Colonic mucosa (tissue), 4 donors: ENCODE results near the gene SLC38A7. TPM values are rescaled to one million over a fixed set of nuclear protein-coding genes. Genes with fewer than 3 reads are reported as not detected.

ENCODE experiments used
- DNase-seq: peaks from one replicate; pipeline ENCODE4 v3.0.0-alpha.2; 2020
- H3K27ac ChIP-seq: fragments of 200-600 bp; one replicate; pipeline ENCODE4 v1.8.0; 2021
- H3K27me3 ChIP-seq: fragments of 200-600 bp; one replicate; pipeline ENCODE4 v1.8.0; 2021
- H3K36me3 ChIP-seq: fragments of 200-600 bp; one replicate; pipeline ENCODE4 v1.8.0; 2021
- H3K4me1 ChIP-seq: fragments of 200-600 bp; one replicate; pipeline ENCODE4 v1.8.0; 2021; ENCODE audit warnings: mild to moderate bottlenecking
- H3K4me3 ChIP-seq: fragments of 200-600 bp; one replicate; pipeline ENCODE4 v1.8.0; 2021
- H3K9ac ChIP-seq, 2 donors: one replicate each; pipeline ENCODE4 v1.7.0; 2013; ENCODE audit warnings: control low read depth in 2 of 2, low read depth in 2 of 2, low read length in 2 of 2
- H3K9me3 ChIP-seq: fragments of 200-600 bp; one replicate; pipeline ENCODE4 v1.8.0; 2021
- intact Hi-C: fragments of 100-400 bp; cut with DNase I; formaldehyde crosslinking; loops from one replicate; pipeline ENCODE4 v1.14.1; 2022
- total RNA-seq, 2 donors: library from RNA; stranded (reverse); fragmentation: NEBNext Ultra II Directional in 1 of 2; extraction: Animal tissue kit (Norgen Biotek cat#: 25700) in 1 of 2; gene quantifications; one replicate each; pipeline ENCODE4 v1.2.1, GENCODE V29; 2021
- TF ChIP-seq, protein P1 (sequence below): fragments of 200-600 bp; IDR thresholded peaks from one replicate; pipeline ENCODE4 v1.8.0; 2022; ENCODE audit warnings: antibody characterized with exemption, mild to moderate bottlenecking
- donor health status: healthy.
- donor health status: DM: no; HTN: no; CAD: no.
- donor health status: DM: no; HTN: no; CAD: no.

The SLC38A7 gene
- total RNA-seq, 2 donors from 2014 or later = 10.8 to 15.5 TPM

DNA sequence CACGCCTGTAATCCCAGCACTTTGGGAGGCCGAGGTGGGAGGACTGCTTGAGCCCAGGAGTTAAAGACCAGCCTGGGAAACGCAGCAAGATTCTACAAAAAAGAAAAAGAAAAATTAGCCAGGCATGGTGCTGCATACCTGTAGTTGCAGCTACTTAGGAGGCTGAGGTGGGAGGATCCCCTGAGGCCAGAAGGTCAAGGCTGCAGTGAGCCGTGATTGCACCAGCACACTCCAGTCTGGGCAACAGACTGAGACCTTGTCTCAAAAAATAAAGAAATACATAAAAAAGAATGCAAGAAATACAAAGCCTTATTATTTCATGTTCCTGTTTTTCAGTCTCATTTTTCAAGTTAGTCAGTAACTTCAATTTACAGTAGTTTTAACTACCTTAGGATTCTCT lies 49.1 kb downstream of the SLC38A7 start:
- Histone ChIP-seq H3K4me3 (no peak overlapping the region), H3K36me3 (no peaks in the 10 kb centered on the region), H3K9ac (no peak overlapping the region), H3K9me3 (no peaks in the 10 kb centered on the region), H3K27me3 (no peaks in the 10 kb centered on the region), H3K27ac (no peak overlapping the region), H3K4me1 (no peaks in the 10 kb centered on the region)
- DNase-seq = no peak
- intact Hi-C loops = no loop called here
- TF ChIP-seq, protein P1, sequence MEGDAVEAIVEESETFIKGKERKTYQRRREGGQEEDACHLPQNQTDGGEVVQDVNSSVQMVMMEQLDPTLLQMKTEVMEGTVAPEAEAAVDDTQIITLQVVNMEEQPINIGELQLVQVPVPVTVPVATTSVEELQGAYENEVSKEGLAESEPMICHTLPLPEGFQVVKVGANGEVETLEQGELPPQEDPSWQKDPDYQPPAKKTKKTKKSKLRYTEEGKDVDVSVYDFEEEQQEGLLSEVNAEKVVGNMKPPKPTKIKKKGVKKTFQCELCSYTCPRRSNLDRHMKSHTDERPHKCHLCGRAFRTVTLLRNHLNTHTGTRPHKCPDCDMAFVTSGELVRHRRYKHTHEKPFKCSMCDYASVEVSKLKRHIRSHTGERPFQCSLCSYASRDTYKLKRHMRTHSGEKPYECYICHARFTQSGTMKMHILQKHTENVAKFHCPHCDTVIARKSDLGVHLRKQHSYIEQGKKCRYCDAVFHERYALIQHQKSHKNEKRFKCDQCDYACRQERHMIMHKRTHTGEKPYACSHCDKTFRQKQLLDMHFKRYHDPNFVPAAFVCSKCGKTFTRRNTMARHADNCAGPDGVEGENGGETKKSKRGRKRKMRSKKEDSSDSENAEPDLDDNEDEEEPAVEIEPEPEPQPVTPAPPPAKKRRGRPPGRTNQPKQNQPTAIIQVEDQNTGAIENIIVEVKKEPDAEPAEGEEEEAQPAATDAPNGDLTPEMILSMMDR = no peak

DNA sequence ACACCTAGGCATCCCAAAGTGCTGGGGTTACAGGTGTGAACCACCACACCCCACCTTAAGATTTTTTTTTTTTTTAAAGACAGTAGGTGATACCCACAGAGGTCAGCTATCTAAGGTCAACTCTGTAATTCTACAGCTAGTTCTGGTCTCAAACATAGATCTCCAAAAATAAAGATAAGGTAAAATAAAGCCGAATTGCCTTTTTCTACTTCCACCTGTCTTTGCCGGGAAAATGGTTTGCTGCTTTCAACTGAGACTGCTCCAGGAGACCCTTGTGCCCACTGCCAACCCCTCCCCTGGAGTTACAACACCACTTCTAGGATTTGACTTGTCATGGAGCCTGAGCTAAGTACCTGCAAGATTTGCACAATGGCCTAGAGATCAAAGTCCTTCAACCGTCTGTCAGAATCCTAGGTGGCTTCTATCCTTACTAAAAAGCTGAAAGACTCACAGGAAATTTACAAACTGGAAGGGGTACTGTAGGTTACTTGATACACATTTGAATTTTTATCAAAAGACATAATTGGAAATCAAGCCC lies 50.2 kb downstream of the SLC38A7 start:
- Histone ChIP-seq H3K4me3 (no peak overlapping the region), H3K27me3 (no peaks in the 10 kb centered on the region), H3K9ac (peak overlapping the region in 1 of 2 donors; percentile 34), H3K4me1 (no peaks in the 10 kb centered on the region), H3K27ac (no peak overlapping the region), H3K36me3 (no peaks in the 10 kb centered on the region), H3K9me3 (no peaks in the 10 kb centered on the region)
- TF ChIP-seq, protein P1 = no peak
- intact Hi-C loops = no loop called here
- DNase-seq = no peak

- TF ChIP-seq, protein P1 = no peak
- H3K9ac ChIP-seq = peak within 1 kb of the TSS; percentile 99 to 100
- peak within 1 kb of the TSS; percentile 98 for H3K27ac ChIP-seq
- H3K9me3 ChIP-seq = no peaks in the 10 kb centered on the region
- H3K4me1 ChIP-seq = no peaks in the 10 kb centered on the region
- H3K4me3 ChIP-seq = peak within 1 kb of the TSS; percentile 86
- H3K36me3 ChIP-seq = no peaks in the 10 kb centered on the region
- no peaks in the 10 kb centered on the region for H3K27me3 ChIP-seq
- intact Hi-C loops = no loop called here
- peak; percentile 98 for DNase-seq
Observed at GRCh38 chr16:58629733-58630640, 54.6 kb downstream of the SLC38A7 start, which contains the start of gene CNOT1. TSS of gene CNOT1 (minus strand) at chr16:58629826. CDS start at chr16:58599337, 30,489 bp downstream.

GRCh38 chr16:58628845-58629732 lies 55.5 kb downstream of the SLC38A7 start:
- peak overlapping the region; percentile 99 to 100 for H3K9ac ChIP-seq
- intact Hi-C loops = no loop called here
- H3K4me1 ChIP-seq = no peaks in the 10 kb centered on the region
- peak overlapping the region; percentile 86 for H3K4me3 ChIP-seq
- TF ChIP-seq, protein P1 = no peak
- H3K9me3 ChIP-seq = no peaks in the 10 kb centered on the region
- no peaks in the 10 kb centered on the region for H3K27me3 ChIP-seq
- no peaks in the 10 kb centered on the region for H3K36me3 ChIP-seq
- peak overlapping the region; percentile 98 for H3K27ac ChIP-seq
- peak; percentile 83 for DNase-seq

GRCh38 chr16:58624209-58624608 lies 60.4 kb downstream of the SLC38A7 start:
- H3K9ac ChIP-seq = no peak overlapping the region
- TF ChIP-seq, protein P1 = no peak
- H3K4me3 ChIP-seq = no peak overlapping the region
- DNase-seq = no peak
- no peaks in the 10 kb centered on the region for H3K9me3 ChIP-seq
- no peaks in the 10 kb centered on the region for H3K27me3 ChIP-seq
- H3K27ac ChIP-seq = no peak overlapping the region
- intact Hi-C loops = no loop called here
- peaks cover 6% of the 10 kb centered on the region for H3K36me3 ChIP-seq
- no peaks in the 10 kb centered on the region for H3K4me1 ChIP-seq
